Colonic mucosa (tissue), 4 donors: ENCODE data around the gene FAM161A. TPM values are rescaled to one million over a fixed set of nuclear protein-coding genes. Genes with fewer than 3 reads are reported as not detected.

Source experiments
- DNase-seq: peaks from one replicate; pipeline ENCODE4 v3.0.0-alpha.2; 2020
- H3K27ac ChIP-seq: fragments of 200-600 bp; one replicate; pipeline ENCODE4 v1.8.0; 2021
- H3K27me3 ChIP-seq: fragments of 200-600 bp; one replicate; pipeline ENCODE4 v1.8.0; 2021
- H3K36me3 ChIP-seq: fragments of 200-600 bp; one replicate; pipeline ENCODE4 v1.8.0; 2021
- H3K4me1 ChIP-seq: fragments of 200-600 bp; one replicate; pipeline ENCODE4 v1.8.0; 2021; ENCODE audit warnings: mild to moderate bottlenecking
- H3K4me3 ChIP-seq: fragments of 200-600 bp; one replicate; pipeline ENCODE4 v1.8.0; 2021
- H3K9ac ChIP-seq, 2 donors: one replicate each; pipeline ENCODE4 v1.7.0; 2013; ENCODE audit warnings: control low read depth in 2 of 2, low read depth in 2 of 2, low read length in 2 of 2
- H3K9me3 ChIP-seq: fragments of 200-600 bp; one replicate; pipeline ENCODE4 v1.8.0; 2021
- intact Hi-C: fragments of 100-400 bp; cut with DNase I; formaldehyde crosslinking; loops from one replicate; pipeline ENCODE4 v1.14.1; 2022
- total RNA-seq, 2 donors: library from RNA; stranded (reverse); fragmentation: NEBNext Ultra II Directional in 1 of 2; extraction: Animal tissue kit (Norgen Biotek cat#: 25700) in 1 of 2; gene quantifications; one replicate each; pipeline ENCODE4 v1.2.1, GENCODE V29; 2021
- TF ChIP-seq, protein P1 (sequence below): fragments of 200-600 bp; IDR thresholded peaks from one replicate; pipeline ENCODE4 v1.8.0; 2022; ENCODE audit warnings: antibody characterized with exemption, mild to moderate bottlenecking
- donor health status: healthy.
- donor health status: DM: no; HTN: no; CAD: no.
- donor health status: DM: no; HTN: no; CAD: no.

The FAM161A gene
- total RNA-seq, 2 donors from 2014 or later = 0.80 to 2.5 TPM

DNA sequence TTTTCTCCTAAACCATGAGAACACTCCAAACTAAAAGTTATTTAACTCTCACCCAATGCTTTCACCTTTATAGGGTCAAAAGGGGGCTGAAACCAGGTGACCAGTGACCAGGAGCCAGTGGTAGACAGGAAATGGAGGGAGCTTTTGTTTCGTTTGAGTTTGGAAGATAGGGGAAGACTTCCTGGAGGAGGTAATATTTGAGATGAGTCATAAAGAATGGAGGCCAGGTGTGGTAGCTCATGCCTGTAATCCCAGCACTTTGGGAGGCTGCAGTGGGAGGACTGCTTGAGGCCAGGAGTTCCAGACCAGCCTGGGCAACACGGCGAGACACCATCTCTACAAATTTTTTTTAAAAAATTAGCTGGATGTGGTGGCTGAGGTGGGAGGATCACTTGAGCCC is 8.5 kb downstream of the FAM161A start:
- H3K27ac ChIP-seq = no peak overlapping the region
- DNase-seq = no peak
- no peaks in the 10 kb centered on the region for H3K36me3 ChIP-seq
- intact Hi-C loops = no loop called here
- no peaks in the 10 kb centered on the region for H3K9me3 ChIP-seq
- TF ChIP-seq, protein P1, sequence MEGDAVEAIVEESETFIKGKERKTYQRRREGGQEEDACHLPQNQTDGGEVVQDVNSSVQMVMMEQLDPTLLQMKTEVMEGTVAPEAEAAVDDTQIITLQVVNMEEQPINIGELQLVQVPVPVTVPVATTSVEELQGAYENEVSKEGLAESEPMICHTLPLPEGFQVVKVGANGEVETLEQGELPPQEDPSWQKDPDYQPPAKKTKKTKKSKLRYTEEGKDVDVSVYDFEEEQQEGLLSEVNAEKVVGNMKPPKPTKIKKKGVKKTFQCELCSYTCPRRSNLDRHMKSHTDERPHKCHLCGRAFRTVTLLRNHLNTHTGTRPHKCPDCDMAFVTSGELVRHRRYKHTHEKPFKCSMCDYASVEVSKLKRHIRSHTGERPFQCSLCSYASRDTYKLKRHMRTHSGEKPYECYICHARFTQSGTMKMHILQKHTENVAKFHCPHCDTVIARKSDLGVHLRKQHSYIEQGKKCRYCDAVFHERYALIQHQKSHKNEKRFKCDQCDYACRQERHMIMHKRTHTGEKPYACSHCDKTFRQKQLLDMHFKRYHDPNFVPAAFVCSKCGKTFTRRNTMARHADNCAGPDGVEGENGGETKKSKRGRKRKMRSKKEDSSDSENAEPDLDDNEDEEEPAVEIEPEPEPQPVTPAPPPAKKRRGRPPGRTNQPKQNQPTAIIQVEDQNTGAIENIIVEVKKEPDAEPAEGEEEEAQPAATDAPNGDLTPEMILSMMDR = no peak
- H3K4me3 ChIP-seq = no peak overlapping the region
- no peak overlapping the region for H3K9ac ChIP-seq
- no peaks in the 10 kb centered on the region for H3K4me1 ChIP-seq
- H3K27me3 ChIP-seq = no peaks in the 10 kb centered on the region

- H3K36me3 ChIP-seq = no peaks in the 10 kb centered on the region
- no peak overlapping the region for H3K4me3 ChIP-seq
- TF ChIP-seq, protein P1 = no peak
- no peak overlapping the region for H3K27ac ChIP-seq
- H3K27me3 ChIP-seq = no peaks in the 10 kb centered on the region
- H3K9me3 ChIP-seq = no peaks in the 10 kb centered on the region
- H3K4me1 ChIP-seq = no peaks in the 10 kb centered on the region
- no peak overlapping the region for H3K9ac ChIP-seq
- DNase-seq = no peak
- intact Hi-C loops = no loop called here
These were observed 12.6 kb downstream of the FAM161A start for GRCh38 chr2:61841286-61841685.

DNA sequence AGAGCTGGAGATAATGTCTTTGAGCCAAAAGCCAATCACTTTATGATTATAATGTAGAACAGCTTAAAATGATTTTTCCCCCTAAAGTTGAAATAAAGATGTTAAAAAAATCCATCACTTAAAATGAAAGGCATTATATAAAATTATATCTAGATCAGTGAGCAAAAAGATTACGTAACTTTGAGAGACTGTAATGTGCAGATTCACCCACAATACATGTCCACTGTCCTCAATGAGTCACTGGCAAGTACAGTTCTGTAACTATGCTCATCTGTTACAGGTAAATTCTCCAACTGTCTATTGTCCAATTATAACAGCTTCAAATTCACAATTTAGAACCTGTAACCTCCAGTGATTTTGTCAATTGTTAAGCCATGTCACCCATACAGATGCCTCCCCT is 19.0 kb downstream of the FAM161A start:
- Histone ChIP-seq H3K4me1 (no peaks in the 10 kb centered on the region), H3K36me3 (no peaks in the 10 kb centered on the region), H3K9ac (no peak overlapping the region), H3K27ac (no peak overlapping the region), H3K27me3 (no peaks in the 10 kb centered on the region), H3K4me3 (no peak overlapping the region), H3K9me3 (no peaks in the 10 kb centered on the region)
- intact Hi-C loops = no loop called here
- no peak for DNase-seq
- TF ChIP-seq, protein P1 = no peak

- Histone ChIP-seq H3K27ac (no peak overlapping the region), H3K9me3 (no peaks in the 10 kb centered on the region), H3K27me3 (no peaks in the 10 kb centered on the region), H3K4me1 (no peaks in the 10 kb centered on the region), H3K4me3 (no peak overlapping the region), H3K36me3 (no peaks in the 10 kb centered on the region), H3K9ac (no peak overlapping the region)
- TF ChIP-seq, protein P1 = no peak
- DNase-seq = no peak
- intact Hi-C loops = no loop called here
These were observed 19.9 kb downstream of the FAM161A start for GRCh38 chr2:61833971-61834370.

DNA sequence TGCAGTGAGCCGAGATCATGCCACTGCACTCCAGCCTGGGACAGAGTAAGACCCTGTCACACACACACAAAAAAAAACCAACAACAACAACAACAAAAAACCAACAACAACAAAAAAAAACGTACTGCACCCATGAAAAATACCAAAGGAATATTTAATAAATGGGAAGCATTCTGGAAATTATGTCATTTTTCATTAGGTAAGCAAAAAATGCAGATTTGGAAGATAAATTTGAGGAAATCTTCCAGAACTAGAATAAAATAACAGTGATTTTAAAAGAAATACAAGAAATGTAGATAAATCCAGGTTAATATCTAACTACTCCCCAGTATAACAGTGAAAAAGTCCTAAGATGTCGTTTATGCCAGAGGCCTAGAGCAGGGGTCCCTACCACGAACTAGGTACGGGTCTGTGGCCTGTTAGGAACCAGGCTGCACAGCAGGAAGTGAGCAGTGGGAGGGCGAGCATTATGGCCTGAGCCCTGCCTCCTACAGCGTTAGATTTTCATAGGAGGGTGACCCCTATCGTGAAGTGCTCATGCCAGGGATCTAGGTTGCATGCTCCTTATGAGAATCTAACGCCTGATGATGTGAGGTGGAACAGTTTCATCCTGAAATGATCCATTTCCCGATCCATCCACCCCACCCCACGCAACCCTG is 21.5 kb downstream of the FAM161A start:
- H3K9ac ChIP-seq = no peak overlapping the region
- no peak overlapping the region for H3K4me3 ChIP-seq
- no peak overlapping the region for H3K27ac ChIP-seq
- no peaks in the 10 kb centered on the region for H3K9me3 ChIP-seq
- no peak for DNase-seq
- H3K36me3 ChIP-seq = no peaks in the 10 kb centered on the region
- no peaks in the 10 kb centered on the region for H3K27me3 ChIP-seq
- TF ChIP-seq, protein P1 = no peak
- intact Hi-C loops = no loop called here
- H3K4me1 ChIP-seq = no peaks in the 10 kb centered on the region
